IMR-90 (cell line): ENCODE data around the gene C1orf87. TPM values are rescaled to one million over a fixed set of nuclear protein-coding genes. Genes with fewer than 3 reads are reported as not detected.

Source experiments
- ATAC-seq: fragments of 200-7000 bp; cut with Tn5 transposase; 2 replicates; pipeline ENCODE4 v1.9.1; 2020; ENCODE audit warnings: low read depth, mild to moderate bottlenecking, moderate library complexity
- BruUV-seq: library from RNA; stranded (reverse); fragments of 400-500 nt; replicated peaks from 2 replicates; lab custom pipeline; 2021; lab: Mats Ljungman, UMichigan
- CTCF ChIA-PET: fragments of 300-600 bp; formaldehyde crosslinking; extraction: SDS; loops from one replicate; lab custom pipeline; 2021; ENCODE audit warnings: antibody characterized with exemption; lab: Yijun Ruan, JAX
- POLR2A ChIA-PET: fragments of 300-600 bp; sonication (Branson Sonifier 250); formaldehyde crosslinking; loops from one replicate; lab custom pipeline; 2022; ENCODE audit warnings: antibody characterized with exemption; ENCODE audit not compliant: unreplicated experiment; lab: Charles Lee
- DNase-seq: peaks from one replicate; pipeline ENCODE4 v3.0.0; 2013
- H2AFZ ChIP-seq: replicated peaks from 2 replicates; pipeline ENCODE3; 2013; ENCODE audit warnings: low read length, mild to moderate bottlenecking; ENCODE audit not compliant: poor library complexity
- H2AK5ac ChIP-seq: 2 replicates; pipeline ENCODE4 v1.6.1; 2013; ENCODE audit warnings: low read depth, low read length, inconsistent platforms
- H2AK9ac ChIP-seq: replicated peaks from 2 replicates; pipeline ENCODE3; 2013; ENCODE audit warnings: mild to moderate bottlenecking, low read depth, low read length, moderate library complexity; ENCODE audit not compliant: poor library complexity
- H2BK120ac ChIP-seq: 2 replicates; pipeline ENCODE4 v1.6.1; 2013; ENCODE audit warnings: low read depth, low read length, inconsistent platforms
- H2BK15ac ChIP-seq: 3 replicates; pipeline ENCODE4 v1.6.1; 2013; ENCODE audit warnings: low read depth, low read length, inconsistent platforms
- H2BK20ac ChIP-seq: 2 replicates; pipeline ENCODE4 v1.6.1; 2013; ENCODE audit warnings: low read depth, mild to moderate bottlenecking, inconsistent platforms, low read length, moderate library complexity
- H2BK5ac ChIP-seq: 2 replicates; pipeline ENCODE4 v1.6.1; 2013; ENCODE audit warnings: mild to moderate bottlenecking, low read depth, low read length, inconsistent platforms; ENCODE audit not compliant: poor library complexity, severe bottlenecking
- H3K14ac ChIP-seq: replicated peaks from 2 replicates; pipeline ENCODE4 v1.6.1; 2013; ENCODE audit warnings: low read depth, low read length, inconsistent platforms
- H3K18ac ChIP-seq: 2 replicates; pipeline ENCODE4 v1.6.1; 2013; ENCODE audit warnings: low read depth, low read length, control low read depth
- H3K23ac ChIP-seq: 2 replicates; pipeline ENCODE4 v1.6.1; 2013; ENCODE audit warnings: low read depth, low read length, inconsistent platforms
- H3K27ac ChIP-seq: 2 replicates; pipeline ENCODE4 v1.5.1; 2013; ENCODE audit warnings: mild to moderate bottlenecking, control low read depth, low read length; ENCODE audit not compliant: insufficient read depth
- H3K27me3 ChIP-seq: 2 replicates; pipeline ENCODE4 v1.6.1; 2013; ENCODE audit warnings: low read length; ENCODE audit not compliant: control insufficient read depth, insufficient read depth
- H3K36me3 ChIP-seq: 2 replicates; pipeline ENCODE4 v1.6.1; 2013; ENCODE audit warnings: low read length, mixed read lengths; ENCODE audit not compliant: control insufficient read depth, insufficient read depth
- H3K4ac ChIP-seq: 2 replicates; pipeline ENCODE4 v1.6.1; 2013; ENCODE audit warnings: low read depth, low read length, inconsistent platforms
- H3K4me1 ChIP-seq: 2 replicates; pipeline ENCODE4 v1.6.1; 2013; ENCODE audit warnings: low read length, mixed read lengths; ENCODE audit not compliant: control insufficient read depth, insufficient read depth
- H3K4me2 ChIP-seq: 2 replicates; pipeline ENCODE4 v1.6.1; 2013; ENCODE audit warnings: low read depth, mild to moderate bottlenecking, control low read depth, low read length, moderate library complexity
- H3K4me3 ChIP-seq: 2 replicates; pipeline ENCODE4 v1.5.1; 2013; ENCODE audit warnings: low read depth, mild to moderate bottlenecking, control low read depth, low read length, moderate library complexity; ENCODE audit not compliant: insufficient read depth
- H3K56ac ChIP-seq: 2 replicates; pipeline ENCODE4 v1.6.1; 2013; ENCODE audit warnings: low read length, inconsistent platforms; ENCODE audit not compliant: insufficient read depth; ENCODE audit errors: extremely low read depth
- H3K79me1 ChIP-seq, 2 experiments: 2 replicates each; pipeline ENCODE4 v1.6.1; 2013; ENCODE audit warnings: low read length in 2 of 2, inconsistent platforms in 1 of 2, low read depth in 1 of 2
- H3K9ac ChIP-seq: 2 replicates; pipeline ENCODE4 v1.6.1; 2013; ENCODE audit warnings: low read depth, low read length, control low read depth
- H3K9me1 ChIP-seq: 2 replicates; pipeline ENCODE4 v1.6.1; 2013; ENCODE audit warnings: low read length, inconsistent platforms; ENCODE audit not compliant: insufficient read depth
- H3K9me3 ChIP-seq: 2 replicates; pipeline ENCODE4 v1.6.1; 2013; ENCODE audit warnings: low read length; ENCODE audit not compliant: control insufficient read depth, insufficient read depth
- H4K20me1 ChIP-seq: 2 replicates; pipeline ENCODE4 v1.6.1; 2013; ENCODE audit warnings: low read length, inconsistent platforms; ENCODE audit not compliant: insufficient read depth
- H4K5ac ChIP-seq: 2 replicates; pipeline ENCODE4 v1.6.1; 2013; ENCODE audit warnings: mild to moderate bottlenecking, low read depth, low read length, control low read depth
- H4K8ac ChIP-seq, 2 experiments: 2 replicates each; pipeline ENCODE4 v1.6.1; 2013; ENCODE audit warnings: low read depth in 2 of 2, low read length in 2 of 2, control low read depth in 1 of 2, inconsistent platforms in 1 of 2
- H4K91ac ChIP-seq: 2 replicates; pipeline ENCODE4 v1.6.1; 2013; ENCODE audit warnings: low read depth, low read length, inconsistent platforms; ENCODE audit not compliant: insufficient read depth
- SMC3 ChIP-seq: fragments of 150-350 bp; IDR thresholded peaks from 2 replicates; pipeline ENCODE4 v1.6.1; 2016; ENCODE audit warnings: low read depth, mild to moderate bottlenecking, antibody characterized with exemption, low read length, moderate library complexity
- WGBS, 2 experiments: methylation state at CpG; one replicate each; pipeline versions ENCODE4 v1.1.5 to v1.1.7; 2013; ENCODE audit warnings: missing lambda C conversion rate in 2 of 2; ENCODE audit not compliant: insufficient read length in 1 of 2; ENCODE audit errors: extremely low coverage in 2 of 2; 5-methylcytosine and 5-hydroxymethylcytosine counted together
- dilution Hi-C: fragments of 300-500 bp; cut with HindIII; formaldehyde crosslinking; loops from one replicate; pipeline ENCODE4 v1.14.3; 2018; ENCODE audit warnings: low sequenced_read_pairs; ENCODE audit not compliant: unreplicated experiment
- in situ Hi-C: fragments of 300-500 bp; cut with MboI; formaldehyde crosslinking; loops from 3 replicates; pipeline ENCODE4 v1.14.3; 2019; ENCODE audit warnings: low sequenced_read_pairs, inconsistent platforms, mixed read lengths
- intact Hi-C: fragments of 100-400 bp; cut with micrococcal nuclease; formaldehyde crosslinking; loops from 2 replicates; pipeline ENCODE4 v1.10.0; 2022
- polyA plus RNA-seq, 3 experiments: library from polyadenylated mRNA; depleted of rRNA; stranded (reverse); fragments of >200 nt; gene quantifications; 2 replicates each; pipeline ENCODE4 v1.2.3, GENCODE V29; 2012; ENCODE audit warnings: low replicate concordance in 1 of 3
- total RNA-seq: library from RNA; depleted of rRNA; stranded (reverse); fragments of >200 nt; gene quantifications from 2 replicates; pipeline ENCODE4 v1.2.3, GENCODE V29; 2012

The C1orf87 gene
- total and polyA plus RNA-seq, 2 of the 4 experiments (the other 2 are of a cell fraction), result not detected

- Histone ChIP-seq H3K9me3 (no peaks in the 10 kb centered on the region), H2BK20ac (no peak overlapping the region), H3K27ac (no peak overlapping the region), H3K14ac (no peak overlapping the region), H4K8ac (no peak overlapping the region), H4K91ac (no peak overlapping the region), H2BK5ac (no peak overlapping the region), H3K36me3 (no peaks in the 10 kb centered on the region), H2AK9ac (no peak overlapping the region), H3K4me2 (no peak overlapping the region), H4K5ac (no peak overlapping the region), H2BK15ac (no peak overlapping the region), H3K56ac (no peak overlapping the region), H3K79me1 (no peaks in the 10 kb centered on the region), H2BK120ac (no peak overlapping the region), H3K9ac (no peak overlapping the region), H3K4ac (no peak overlapping the region), H3K23ac (no peak overlapping the region), H3K18ac (no peak overlapping the region), H3K27me3 (no peaks in the 10 kb centered on the region; the same call in 1 of the 2 replicates), H3K4me3 (no peak overlapping the region), H4K20me1 (no peaks in the 10 kb centered on the region), H3K9me1 (no peaks in the 10 kb centered on the region), H2AFZ (no peak overlapping the region), H2AK5ac (no peak overlapping the region), H3K4me1 (no peaks in the 10 kb centered on the region)
- no peak for ATAC-seq
- BruUV-seq, result no TSS peak
- no CpG with 5 or more reads among the region's 4 CpGs for WGBS, 2 experiments
- in situ Hi-C loops, result loop anchor here (25.0 kb wide), 1 partner anchor 1043 kb away; no protein-coding TSS in a partner anchor
- ChIA-PET POLR2A (no interaction called here), CTCF (interaction anchor here (0.5 to 0.6 kb wide), 2 partner anchors 22 to 139 kb away, joined by 3 to 4 read pairs; no protein-coding TSS in a partner anchor)
- no peak for DNase-seq
- intact Hi-C loops, result no loop called here
- no peak for TF ChIP-seq SMC3
- dilution Hi-C loops, result no loop called here
These were observed 79.0 kb downstream of the C1orf87 start for GRCh38 chr1:59994302-59995198.
